A673 (cell line): Measurements from ENCODE around the gene ARID5B. TPM values are rescaled to one million over a fixed set of nuclear protein-coding genes. Genes with fewer than 3 reads are reported as not detected.

Source experiments
- BruUV-seq: library from RNA; stranded (reverse); fragments of 400-500 nt; replicated peaks from 2 replicates; lab custom pipeline; 2021; lab: Mats Ljungman, UMichigan
- CTCF ChIA-PET: fragments of 300-600 bp; sonication (Branson Sonifier 250); formaldehyde crosslinking; loops from one replicate; lab custom pipeline; 2022; ENCODE audit warnings: antibody characterized with exemption; lab: Charles Lee
- POLR2A ChIA-PET: fragments of 300-600 bp; sonication (Branson Sonifier 250); formaldehyde crosslinking; loops from one replicate; lab custom pipeline; 2022; ENCODE audit warnings: antibody characterized with exemption; ENCODE audit not compliant: low non-redundant PET; lab: Charles Lee
- DNase-seq: peaks from one replicate; pipeline ENCODE4 v3.0.0-alpha.2; 2015; ENCODE audit warnings: low spot score
- H3K27ac ChIP-seq: fragments of 200-600 bp; sonication (generic); 2 replicates; pipeline ENCODE4 v1.5.1; 2016; ENCODE audit warnings: mixed run types, low read depth, mild to moderate bottlenecking, mixed read lengths, antibody characterized with exemption, low read length; ENCODE audit not compliant: poor library complexity, severe bottlenecking
- H3K27me3 ChIP-seq: fragments of 200-600 bp; sonication (generic); replicated peaks from 2 replicates; pipeline ENCODE4 v1.6.1; 2017; ENCODE audit warnings: mixed run types, low read depth, mild to moderate bottlenecking, mixed read lengths, antibody characterized with exemption, low read length; ENCODE audit not compliant: insufficient read depth, poor library complexity
- H3K36me3 ChIP-seq: fragments of 200-600 bp; sonication (generic); 2 replicates; pipeline ENCODE4 v1.6.1; 2016; ENCODE audit warnings: mixed run types, mild to moderate bottlenecking, mixed read lengths, antibody characterized with exemption, low read length; ENCODE audit not compliant: insufficient read depth, poor library complexity, severe bottlenecking
- H3K4me1 ChIP-seq: fragments of 200-600 bp; sonication (generic); 2 replicates; pipeline ENCODE4 v1.6.1; 2017; ENCODE audit warnings: mixed run types, mild to moderate bottlenecking, mixed read lengths, antibody characterized with exemption, low read length; ENCODE audit not compliant: insufficient read depth, poor library complexity, severe bottlenecking
- H3K4me3 ChIP-seq: fragments of 200-600 bp; sonication (generic); 2 replicates; pipeline ENCODE4 v1.5.1; 2016; ENCODE audit warnings: low read depth, mixed run types, mild to moderate bottlenecking, mixed read lengths, low read length; ENCODE audit not compliant: poor library complexity, severe bottlenecking
- H3K9me3 ChIP-seq: fragments of 200-600 bp; sonication (generic); 2 replicates; pipeline ENCODE4 v1.6.1; 2016; ENCODE audit warnings: mixed run types, low read depth, mild to moderate bottlenecking, mixed read lengths, antibody characterized with exemption, low read length; ENCODE audit not compliant: poor library complexity, severe bottlenecking
- EZH2 ChIP-seq: fragments of 200-600 bp; sonication (generic); IDR thresholded peaks from 2 replicates; pipeline ENCODE4 v1.6.1; 2017; ENCODE audit warnings: borderline replicate concordance, low read depth, mild to moderate bottlenecking, mixed read lengths, antibody characterized with exemption, low read length; ENCODE audit not compliant: poor library complexity, severe bottlenecking
- intact Hi-C: fragments of 100-400 bp; cut with micrococcal nuclease; formaldehyde crosslinking; loops from one replicate; pipeline ENCODE4 v1.10.0; 2022; ENCODE audit not compliant: unreplicated experiment
- total RNA-seq: library from RNA; stranded (reverse); gene quantifications from 2 replicates; pipeline ENCODE4 v1.2.3, GENCODE V29; 2021
- TF ChIP-seq, protein P1 (sequence below): fragments of 300-800, 200-600 bp; sonication (generic); conservative IDR thresholded peaks from 2 replicates; pipeline ENCODE4 v1.5.1; 2017; ENCODE audit warnings: low read depth, mild to moderate bottlenecking, antibody characterized with exemption, low read length, moderate library complexity, mixed read lengths

ARID5B gene
- total RNA-seq, 1 experiment from 2014 or later: 29.0 TPM

- TF ChIP-seq, protein P1, sequence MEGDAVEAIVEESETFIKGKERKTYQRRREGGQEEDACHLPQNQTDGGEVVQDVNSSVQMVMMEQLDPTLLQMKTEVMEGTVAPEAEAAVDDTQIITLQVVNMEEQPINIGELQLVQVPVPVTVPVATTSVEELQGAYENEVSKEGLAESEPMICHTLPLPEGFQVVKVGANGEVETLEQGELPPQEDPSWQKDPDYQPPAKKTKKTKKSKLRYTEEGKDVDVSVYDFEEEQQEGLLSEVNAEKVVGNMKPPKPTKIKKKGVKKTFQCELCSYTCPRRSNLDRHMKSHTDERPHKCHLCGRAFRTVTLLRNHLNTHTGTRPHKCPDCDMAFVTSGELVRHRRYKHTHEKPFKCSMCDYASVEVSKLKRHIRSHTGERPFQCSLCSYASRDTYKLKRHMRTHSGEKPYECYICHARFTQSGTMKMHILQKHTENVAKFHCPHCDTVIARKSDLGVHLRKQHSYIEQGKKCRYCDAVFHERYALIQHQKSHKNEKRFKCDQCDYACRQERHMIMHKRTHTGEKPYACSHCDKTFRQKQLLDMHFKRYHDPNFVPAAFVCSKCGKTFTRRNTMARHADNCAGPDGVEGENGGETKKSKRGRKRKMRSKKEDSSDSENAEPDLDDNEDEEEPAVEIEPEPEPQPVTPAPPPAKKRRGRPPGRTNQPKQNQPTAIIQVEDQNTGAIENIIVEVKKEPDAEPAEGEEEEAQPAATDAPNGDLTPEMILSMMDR: no peak
- no peak for TF ChIP-seq EZH2
- DNase-seq: no peak
- intact Hi-C loops: no loop called here
- peaks cover 48% of the 10 kb centered on the region for H3K36me3 ChIP-seq
- no peak overlapping the region for H3K27ac ChIP-seq
- H3K4me1 ChIP-seq: peaks cover 45% of the 10 kb centered on the region
- no peaks in the 10 kb centered on the region for H3K9me3 ChIP-seq
- ChIA-PET CTCF (no interaction called here), POLR2A (interaction anchor here (0.6 kb wide), 1 partner anchor 18 kb away, joined by 4 read pairs; no protein-coding TSS in a partner anchor)
- H3K4me3 ChIP-seq: no peak overlapping the region
- BruUV-seq: no TSS peak
- no peaks in the 10 kb centered on the region for H3K27me3 ChIP-seq
Observed at GRCh38 chr10:62062752-62063512, 161.4 kb downstream of the ARID5B start.

DNA sequence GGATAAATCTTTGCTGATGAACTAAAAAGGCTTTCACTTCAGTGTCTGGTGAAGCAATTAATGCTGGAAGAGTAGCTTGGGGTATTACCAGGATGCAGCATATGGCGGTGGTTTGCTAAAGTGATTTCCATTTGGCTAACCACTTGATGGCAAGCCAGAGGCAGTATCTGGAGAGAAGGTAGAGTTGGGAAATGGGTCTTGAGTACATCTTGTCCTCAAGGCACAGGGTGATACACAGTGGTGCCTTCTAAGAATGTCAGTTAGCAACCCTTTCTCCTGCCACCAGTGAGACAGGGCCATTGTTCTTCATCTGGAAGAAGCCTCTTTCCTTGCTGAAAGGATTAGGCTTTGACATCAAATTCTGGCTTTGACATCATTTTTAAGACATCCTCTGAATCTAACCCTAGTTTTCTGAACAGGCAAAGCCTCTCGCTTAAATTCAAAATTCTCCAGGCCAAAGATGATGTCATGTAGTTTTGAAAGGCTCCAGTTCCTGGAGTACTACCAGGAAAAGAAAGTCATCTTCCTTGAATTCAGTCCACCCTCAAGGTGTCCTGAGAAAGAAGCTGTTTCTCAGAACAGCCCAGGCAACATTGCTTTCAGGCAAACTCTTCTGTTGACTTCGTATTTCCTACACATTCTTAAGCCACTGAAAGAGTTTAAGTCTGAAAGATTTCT lies 162.4 kb downstream of the ARID5B start:
- no peaks in the 10 kb centered on the region for H3K9me3 ChIP-seq
- ChIA-PET CTCF (no interaction called here), POLR2A (no interaction called here)
- intact Hi-C loops: no loop called here
- TF ChIP-seq, protein P1: no peak
- TF ChIP-seq EZH2: no peak
- DNase-seq: no peak
- peaks cover 41% of the 10 kb centered on the region for H3K36me3 ChIP-seq
- no TSS peak for BruUV-seq
- no peak overlapping the region for H3K4me3 ChIP-seq
- no peaks in the 10 kb centered on the region for H3K27me3 ChIP-seq
- H3K27ac ChIP-seq: no peak overlapping the region
- H3K4me1 ChIP-seq: peaks cover 35% of the 10 kb centered on the region

DNA sequence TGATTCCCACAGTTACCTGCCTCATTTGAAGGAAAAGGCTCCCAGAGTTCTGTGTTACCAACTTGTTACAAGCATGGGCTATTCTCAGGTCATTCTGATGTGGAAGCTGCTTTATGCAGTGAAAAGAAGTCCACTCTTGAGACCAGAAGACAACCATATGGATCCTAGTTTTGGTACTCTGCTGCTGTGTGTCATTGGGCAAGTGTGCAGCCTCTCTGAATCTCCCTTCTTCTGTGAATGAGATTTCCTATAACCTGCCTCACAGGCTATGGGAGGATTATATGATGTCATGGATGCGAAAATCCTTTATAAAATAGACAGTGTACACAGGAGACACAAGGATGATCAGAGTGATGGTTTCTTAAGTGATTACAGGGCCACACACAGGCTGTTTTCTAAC lies 166.1 kb downstream of the ARID5B start:
- POLR2A ChIA-PET: no interaction called here
- H3K9me3 ChIP-seq: no peaks in the 10 kb centered on the region
- DNase-seq: no peak
- peaks cover 36% of the 10 kb centered on the region for H3K4me1 ChIP-seq
- peaks cover 55% of the 10 kb centered on the region for H3K36me3 ChIP-seq
- intact Hi-C loops: no loop called here
- CTCF ChIA-PET: no interaction called here
- no peak overlapping the region for H3K27ac ChIP-seq
- no TSS peak for BruUV-seq
- H3K27me3 ChIP-seq: no peaks in the 10 kb centered on the region
- TF ChIP-seq, protein P1: no peak
- TF ChIP-seq EZH2: no peak
- H3K4me3 ChIP-seq: no peak overlapping the region
